Heart left ventricle (tissue), 16 donors: Measurements from ENCODE around the gene CLEC18C. TPM values are rescaled to one million over a fixed set of nuclear protein-coding genes. Genes with fewer than 3 reads are reported as not detected.

Experiments used
- ATAC-seq, 4 donors: fragments of 200-7000 bp; cut with Tn5 transposase; one replicate each; pipeline ENCODE4 v1.9.1; 2020 to 2022; ENCODE audit warnings: moderate library complexity in 4 of 4, mild to moderate bottlenecking in 3 of 4, moderate number of reproducible peaks in 1 of 4
- DNase-seq, 5 donors: peaks; one replicate each; pipeline ENCODE4 v3.0.0-alpha.2; 2020
- H3K27ac ChIP-seq, 12 donors: fragments of 200-600 bp; sonication (generic) in 4 of 12; one replicate each; pipeline versions ENCODE4 v1.5.0 to v1.8.0; 2016 to 2022; ENCODE audit warnings: mild to moderate bottlenecking in 2 of 12
- H3K27me3 ChIP-seq, 9 donors: fragments of 200-600 bp; sonication (generic) in 2 of 9; one replicate each; pipeline versions ENCODE4 v1.5.1 to v1.8.0; 2016 to 2022; ENCODE audit warnings: mild to moderate bottlenecking in 3 of 9
- H3K36me3 ChIP-seq, 9 donors: fragments of 200-600 bp; sonication (generic) in 2 of 9; one replicate each; pipeline versions ENCODE4 v1.5.0 to v1.8.0; 2018 to 2022; ENCODE audit warnings: mild to moderate bottlenecking in 2 of 9
- H3K4me1 ChIP-seq, 12 donors: fragments of 200-600 bp; sonication (generic) in 4 of 12; one replicate each; pipeline versions ENCODE4 v1.5.0 to v1.8.0; 2016 to 2022; ENCODE audit warnings: mild to moderate bottlenecking in 3 of 12
- H3K4me3 ChIP-seq, 12 donors: fragments of 200-600 bp; sonication (generic) in 4 of 12; one replicate each; pipeline versions ENCODE4 v1.5.0 to v1.8.0; 2017 to 2022; ENCODE audit warnings: mild to moderate bottlenecking in 9 of 12, moderate library complexity in 4 of 12
- H3K9me3 ChIP-seq, 12 donors: fragments of 200-600 bp; sonication (generic) in 4 of 12; one replicate each; pipeline versions ENCODE4 v1.5.0 to v1.8.0; 2016 to 2022; ENCODE audit warnings: mild to moderate bottlenecking in 1 of 12
- POLR2A ChIP-seq, 2 donors: fragments of 450-650 bp; IDR thresholded peaks; one replicate each; pipeline ENCODE4 v1.6.1; 2017; ENCODE audit warnings: antibody characterized with exemption in 2 of 2, mild to moderate bottlenecking in 2 of 2, moderate library complexity in 2 of 2
- WGBS, 4 donors: extraction: QIAGEN DNeasy Blood & Tissue Kit in 2 of 4; methylation state at CpG; one replicate each; pipeline versions ENCODE4 v1.1.5 to v1.1.7; 2013 to 2018; 5-methylcytosine and 5-hydroxymethylcytosine counted together
- intact Hi-C, 10 donors: fragments of 100-400 bp; cut with DNase I; formaldehyde crosslinking; loops; one replicate each; pipeline versions ENCODE4 v1.11.1 to v1.14.2; 2022
- polyA plus RNA-seq, 2 donors: library from polyadenylated mRNA; stranded (reverse); fragments of 200-250 nt; gene quantifications; one replicate each; pipeline ENCODE4 v1.2.3, GENCODE V29; 2013
- total RNA-seq, 9 donors: library from RNA; depleted of rRNA in 2 of 9; stranded (reverse); fragments of >200 nt in 2 of 9; fragmentation: NEBNext Ultra II Directional in 3 of 9; extraction: Animal tissue kit (Norgen Biotek cat#: 25700) in 3 of 9; gene quantifications; one replicate each; pipeline versions ENCODE4 v1.1.0 to v1.2.4, GENCODE V29; 2016 to 2023
- TF ChIP-seq, protein P1 (sequence below), 12 donors: fragments of 200-600 bp; sonication (generic) in 4 of 12; IDR thresholded peaks; one replicate each; pipeline versions ENCODE4 v1.5.0 to v1.8.0; 2018 to 2022; ENCODE audit warnings: antibody characterized with exemption in 12 of 12, mild to moderate bottlenecking in 5 of 12
- donor health status: ischemic (EF 13 %, LVEDD 7.1; RV severe dilation, severe dysfunction).
- donor health status: healthy with polysubstance abuse.
- donor health status: DM: no; HTN: yes; CAD: no.
- donor health status: DM: no; HTN: no; CAD: no.
- donor health status: ischemic (EF 25% LVEDD 6.9; RV normal size, moderate dysfunction).
- donor health status: ischemic (EF 25% LVEDD 5.7; RV mildly dilated, moderate dysfunction).
- donor health status: healthy.
- donor health status: DM: yes; HTN: yes; CAD: no.
- donor health status: ischemic (EF 35%, LVEDD 5.7; RV mildly dilated, moderate dysfunction).
- donor health status: nonischemic (EF 11% LVEDD 7.7; RV severe dilation, severe dysfunction).
- donor health status: DM: yes; HTN: yes; CAD: no.
- donor health status: PGD.
- donor health status: ischemic (EF 29% LVEDD 5.4; RV normal size, mild dysfunction).
- donor health status: nonischemic (EF 23%, LVEDD 6.1; RV moderate dilation, normal function).

Gene CLEC18C
- total and polyA plus RNA-seq, 11 donors = 0.09 to 0.34 (median 0.14) TPM; not detected in 5

DNA sequence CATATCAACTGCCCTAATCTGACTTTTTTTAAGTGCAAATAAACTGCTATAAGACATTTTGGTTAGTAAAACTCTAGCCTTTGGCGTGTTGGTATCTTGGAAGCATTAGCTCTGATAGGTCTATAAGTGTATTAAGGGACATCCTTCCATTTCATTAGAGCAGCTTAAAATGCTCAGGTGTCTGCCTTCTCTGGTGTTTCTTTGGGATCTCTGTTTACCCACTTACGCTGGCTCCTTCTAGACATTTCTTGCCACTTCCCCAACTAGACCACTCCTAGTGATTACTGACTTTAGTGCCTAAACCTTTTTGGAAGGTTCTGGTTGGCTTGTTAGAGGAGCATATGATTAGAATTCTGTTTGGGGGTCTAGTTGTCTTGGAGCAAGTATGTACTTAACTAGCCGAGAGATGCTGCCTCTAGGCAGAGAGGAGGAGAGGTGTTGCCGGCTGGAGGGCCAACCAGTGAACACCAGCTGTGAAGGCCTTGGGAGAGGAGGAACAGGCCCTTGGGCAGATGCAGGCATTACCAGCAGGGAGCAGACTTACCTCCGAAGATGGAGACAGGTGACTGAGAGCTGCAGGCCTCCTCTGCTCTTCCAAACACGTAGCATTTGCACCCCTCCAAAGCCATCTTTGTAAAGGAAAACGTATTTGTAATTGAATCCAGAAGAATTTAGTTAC, 15.2 kb upstream of the CLEC18C start:
- Histone ChIP-seq H3K9me3 (no peaks in the 10 kb centered on the region), H3K36me3 (peaks cover 8 to 97% (median 95%) of the 10 kb centered on the region in 9 donors), H3K27me3 (no peaks in the 10 kb centered on the region), H3K4me3 (no peak overlapping the region), H3K4me1 (no peaks in the 10 kb centered on the region), H3K27ac (no peak overlapping the region)
- TF ChIP-seq POLR2A (IDR thresholded peaks at IDR 0.05) = no peak
- TF ChIP-seq, protein P1, sequence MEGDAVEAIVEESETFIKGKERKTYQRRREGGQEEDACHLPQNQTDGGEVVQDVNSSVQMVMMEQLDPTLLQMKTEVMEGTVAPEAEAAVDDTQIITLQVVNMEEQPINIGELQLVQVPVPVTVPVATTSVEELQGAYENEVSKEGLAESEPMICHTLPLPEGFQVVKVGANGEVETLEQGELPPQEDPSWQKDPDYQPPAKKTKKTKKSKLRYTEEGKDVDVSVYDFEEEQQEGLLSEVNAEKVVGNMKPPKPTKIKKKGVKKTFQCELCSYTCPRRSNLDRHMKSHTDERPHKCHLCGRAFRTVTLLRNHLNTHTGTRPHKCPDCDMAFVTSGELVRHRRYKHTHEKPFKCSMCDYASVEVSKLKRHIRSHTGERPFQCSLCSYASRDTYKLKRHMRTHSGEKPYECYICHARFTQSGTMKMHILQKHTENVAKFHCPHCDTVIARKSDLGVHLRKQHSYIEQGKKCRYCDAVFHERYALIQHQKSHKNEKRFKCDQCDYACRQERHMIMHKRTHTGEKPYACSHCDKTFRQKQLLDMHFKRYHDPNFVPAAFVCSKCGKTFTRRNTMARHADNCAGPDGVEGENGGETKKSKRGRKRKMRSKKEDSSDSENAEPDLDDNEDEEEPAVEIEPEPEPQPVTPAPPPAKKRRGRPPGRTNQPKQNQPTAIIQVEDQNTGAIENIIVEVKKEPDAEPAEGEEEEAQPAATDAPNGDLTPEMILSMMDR (IDR thresholded peaks at IDR 0.05) = no peak
- WGBS, 4 donors = 77 to 86% (median 81%) methylated on average over 7 of the region's 7 CpGs
- no peak for ATAC-seq
- intact Hi-C loops = loop anchor here in 2 of 10 donors (10.0 kb wide), 2 partner anchors 106 to 116 kb away; no protein-coding TSS in a partner anchor
- DNase-seq = no peak

DNA sequence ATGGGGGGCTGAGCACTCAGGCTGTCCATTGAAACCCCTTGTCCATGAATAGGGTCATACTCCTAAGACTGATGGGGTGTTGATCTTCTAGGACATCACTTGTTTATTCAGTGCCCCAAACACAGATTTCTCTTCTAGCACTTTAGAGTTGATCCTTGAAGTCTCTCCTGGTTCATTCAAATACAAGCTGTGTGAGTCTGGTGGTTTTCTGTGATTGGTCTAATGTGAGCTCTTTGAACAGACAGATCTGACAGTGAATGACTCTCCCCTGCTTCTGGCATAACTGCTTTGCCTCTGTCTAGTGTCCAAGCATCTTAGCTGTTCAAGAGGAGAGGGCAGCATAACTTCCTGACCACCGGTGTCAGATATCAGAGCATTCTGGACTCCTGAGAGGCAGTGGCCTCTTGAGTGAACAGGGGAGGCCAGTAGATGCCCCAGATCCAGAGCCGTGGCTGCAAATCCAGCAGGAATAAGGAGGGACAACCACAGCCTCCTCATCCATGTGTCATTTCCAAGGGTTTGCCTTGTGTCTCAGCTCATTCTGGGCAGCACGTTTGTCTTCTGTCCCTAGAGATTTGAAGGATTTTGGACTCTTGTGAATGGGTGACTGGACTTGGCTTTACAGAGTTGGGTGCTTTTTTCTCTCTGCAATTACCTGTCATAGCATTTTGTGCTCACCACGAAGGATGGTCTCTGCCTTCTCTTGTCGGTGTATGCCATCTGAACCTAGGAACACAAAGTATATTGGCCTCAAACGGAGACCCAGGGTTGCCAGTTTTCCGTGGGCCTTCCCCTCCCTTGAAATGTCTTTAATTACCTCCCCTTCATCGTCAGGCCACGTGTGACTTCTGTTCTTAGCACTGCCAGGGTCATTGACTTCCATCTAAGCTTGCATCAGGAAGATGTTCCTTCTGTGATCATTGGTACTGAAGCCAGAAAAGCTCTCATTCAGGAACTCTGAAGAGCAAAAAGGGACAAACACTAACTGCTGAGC, 13.9 kb upstream of the CLEC18C start:
- no peak for ATAC-seq
- peaks cover 8 to 84% (median 82%) of the 10 kb centered on the region in 9 donors for H3K36me3 ChIP-seq
- no peaks in the 10 kb centered on the region for H3K27me3 ChIP-seq
- no peak overlapping the region for H3K4me3 ChIP-seq
- H3K27ac ChIP-seq = no peak overlapping the region
- no peaks in the 10 kb centered on the region for H3K4me1 ChIP-seq
- TF ChIP-seq POLR2A (IDR thresholded peaks at IDR 0.05) = no peak
- TF ChIP-seq, protein P1 (IDR thresholded peaks at IDR 0.05) = no peak
- intact Hi-C loops = loop anchor here in 4 of 10 donors (10.0 kb wide), 2 partner anchors 105 to 115 kb away; no protein-coding TSS in a partner anchor
- no peak for DNase-seq
- no peaks in the 10 kb centered on the region for H3K9me3 ChIP-seq
- 58 to 70% (median 66%) methylated on average over 9 of the region's 9 CpGs for WGBS, 4 donors

GRCh38 chr16:70160388-70160787, 13.2 kb upstream of the CLEC18C start:
- intact Hi-C loops = loop anchor here in 2 of 10 donors (10.0 kb wide), 1 partner anchor 104 kb away; no protein-coding TSS in a partner anchor
- Histone ChIP-seq H3K4me1 (no peaks in the 10 kb centered on the region), H3K9me3 (no peaks in the 10 kb centered on the region), H3K36me3 (peaks cover 8 to 77% (median 75%) of the 10 kb centered on the region in 9 donors), H3K27ac (no peak overlapping the region), H3K27me3 (no peaks in the 10 kb centered on the region), H3K4me3 (no peak overlapping the region)
- ATAC-seq (no peak), DNase-seq (no peak)
- WGBS, 4 donors = 89 to 92% (median 90%) methylated on average over 6 of the region's 6 CpGs
- TF ChIP-seq, protein P1 (IDR thresholded peaks at IDR 0.05) = no peak
- no peak for TF ChIP-seq POLR2A (IDR thresholded peaks at IDR 0.05)

- no peak for TF ChIP-seq POLR2A (IDR thresholded peaks at IDR 0.05)
- ATAC-seq = no peak
- Histone ChIP-seq H3K27ac (no peak overlapping the region), H3K4me3 (no peak overlapping the region), H3K27me3 (no peaks in the 10 kb centered on the region), H3K36me3 (peaks cover 8 to 72% (median 70%) of the 10 kb centered on the region in 9 donors), H3K4me1 (no peaks in the 10 kb centered on the region), H3K9me3 (no peaks in the 10 kb centered on the region)
- intact Hi-C loops = loop anchor here in 2 of 10 donors (10.0 kb wide), 1 partner anchor 104 kb away; no protein-coding TSS in a partner anchor
- 94 to 97% (median 96%) methylated on average over 6 of the region's 6 CpGs for WGBS, 4 donors
- no peak for DNase-seq
These were observed 12.8 kb upstream of the CLEC18C start for GRCh38 chr16:70160821-70161220.
